PC-3 (cell line): Measurements from ENCODE around the gene LAG3. TPM values are rescaled to one million over a fixed set of nuclear protein-coding genes. Genes with fewer than 3 reads are reported as not detected.
A peak's percentile ranks its signal among the peaks of the same experiment; 100 is the strongest.

Experiments used
- ATAC-seq: fragments of 200-7000 bp; cut with Tn5 transposase; 2 replicates; pipeline ENCODE4 v1.9.1; 2020; ENCODE audit warnings: mild to moderate bottlenecking, moderate library complexity
- BruUV-seq: library from RNA; stranded (reverse); fragments of 400-500 nt; replicated peaks from 2 replicates; lab custom pipeline; 2021; lab: Mats Ljungman, UMichigan
- CTCF ChIA-PET: fragments of 300-600 bp; sonication (Branson Sonifier 250); formaldehyde crosslinking; loops from one replicate; lab custom pipeline; 2022; ENCODE audit warnings: antibody characterized with exemption; lab: Charles Lee
- POLR2A ChIA-PET: fragments of 300-600 bp; sonication (Branson Sonifier 250); formaldehyde crosslinking; loops from one replicate; lab custom pipeline; 2022; ENCODE audit warnings: antibody characterized with exemption; ENCODE audit not compliant: unreplicated experiment; lab: Charles Lee
- DNase-seq: peaks from one replicate; pipeline ENCODE4 v3.0.0-alpha.2; 2015
- H2AFZ ChIP-seq: fragments of 300-600 bp; sonication (generic); 2 replicates; pipeline ENCODE4 v1.6.0; 2016; ENCODE audit warnings: antibody characterized with exemption, low read length
- H3F3A ChIP-seq: fragments of 300-600 bp; sonication (generic); one replicate; pipeline ENCODE4 v1.6.0; 2017; ENCODE audit warnings: antibody characterized with exemption, low read length, control low read depth, mild to moderate bottlenecking; ENCODE audit not compliant: unreplicated experiment
- H3K27ac ChIP-seq: fragments of 300-600 bp; sonication (generic); 2 replicates; pipeline ENCODE4 v1.5.1; 2016; ENCODE audit warnings: mild to moderate bottlenecking, low read length
- H3K27me3 ChIP-seq: fragments of 300-600 bp; sonication (generic); 2 replicates; pipeline ENCODE4 v1.6.1; 2016; ENCODE audit warnings: low read length, mixed read lengths
- H3K36me3 ChIP-seq: fragments of 300-600 bp; sonication (generic); 2 replicates; pipeline ENCODE4 v1.6.1; 2016; ENCODE audit warnings: low read depth, mixed run types, low read length, mixed read lengths
- H3K4me1 ChIP-seq: fragments of 300-600 bp; sonication (generic); 2 replicates; pipeline ENCODE4 v1.5.1; 2016; ENCODE audit warnings: low read length; ENCODE audit not compliant: insufficient read depth
- H3K4me2 ChIP-seq: fragments of 300-600 bp; sonication (generic); 2 replicates; pipeline ENCODE4 v1.6.0; 2016; ENCODE audit warnings: low read length
- H3K4me3 ChIP-seq: fragments of 300-600 bp; sonication (generic); 2 replicates; pipeline ENCODE4 v1.5.1; 2016; ENCODE audit warnings: mild to moderate bottlenecking, low read length, mixed read lengths
- H3K79me2 ChIP-seq: fragments of 300-600 bp; sonication (generic); 2 replicates; pipeline ENCODE4 v1.6.1; 2017; ENCODE audit warnings: low read length, mixed read lengths
- H3K9ac ChIP-seq: fragments of 300-600 bp; sonication (generic); 2 replicates; pipeline ENCODE4 v1.6.0; 2016; ENCODE audit warnings: mild to moderate bottlenecking, low read length
- H3K9me2 ChIP-seq: fragments of 300-600 bp; sonication (generic); replicated peaks from 2 replicates; pipeline ENCODE4 v1.6.1; 2016; ENCODE audit warnings: mixed run types, low read length, mixed read lengths
- H3K9me3 ChIP-seq: fragments of 300-600 bp; sonication (generic); 2 replicates; pipeline ENCODE4 v1.6.1; 2016; ENCODE audit warnings: low read length, mixed read lengths
- H4K20me1 ChIP-seq: fragments of 300-600 bp; sonication (generic); 2 replicates; pipeline ENCODE4 v1.6.1; 2016; ENCODE audit warnings: low read length, mixed read lengths
- EZH2 ChIP-seq: fragments of 300-600 bp; sonication (generic); IDR thresholded peaks from one replicate; pipeline ENCODE4 v1.6.1; 2017; ENCODE audit warnings: antibody characterized with exemption, mild to moderate bottlenecking, low read length; ENCODE audit not compliant: unreplicated experiment
- EZH2phosphoT487 ChIP-seq: fragments of 300-600 bp; sonication (generic); IDR thresholded peaks from 2 replicates; pipeline ENCODE4 v1.6.1; 2018; ENCODE audit warnings: mild to moderate bottlenecking, antibody characterized with exemption, low read length, borderline replicate concordance
- intact Hi-C: fragments of 100-400 bp; cut with micrococcal nuclease; formaldehyde crosslinking; loops from 2 replicates; pipeline ENCODE4 v1.9.0; 2023
- total RNA-seq: library from RNA; depleted of rRNA; stranded (reverse); fragments of >200 nt; gene quantifications from 2 replicates; pipeline ENCODE4 v1.2.3, GENCODE V29; 2014
- TF ChIP-seq, protein P1 (sequence below): fragments of 300-600 bp; sonication (generic); conservative IDR thresholded peaks from 2 replicates; pipeline ENCODE4 v1.5.1; 2017; ENCODE audit warnings: antibody characterized with exemption, low read depth, mild to moderate bottlenecking, low read length

LAG3 gene
- total RNA-seq, 1 experiment from 2014 or later: 0.58 TPM

- DNase-seq: no peak
- no peak for ATAC-seq
- POLR2A ChIA-PET: no interaction called here
- Histone ChIP-seq H3K9ac (no peak overlapping the region), H3K9me2 (no peaks in the 10 kb centered on the region), H3K27ac (no peak overlapping the region), H3K27me3 (no peaks in the 10 kb centered on the region), H4K20me1 (no peaks in the 10 kb centered on the region), H2AFZ (no peak overlapping the region), H3K79me2 (peaks cover 16% of the 10 kb centered on the region), H3K36me3 (no peaks in the 10 kb centered on the region), H3K4me2 (no peak overlapping the region), H3K9me3 (no peaks in the 10 kb centered on the region), H3K4me3 (no peak overlapping the region), H3F3A (no peaks in the 10 kb centered on the region), H3K4me1 (peaks cover 29% of the 10 kb centered on the region)
- intact Hi-C loops: no loop called here
- CTCF ChIA-PET: no interaction called here
- no TSS peak for BruUV-seq
- TF ChIP-seq, protein P1, sequence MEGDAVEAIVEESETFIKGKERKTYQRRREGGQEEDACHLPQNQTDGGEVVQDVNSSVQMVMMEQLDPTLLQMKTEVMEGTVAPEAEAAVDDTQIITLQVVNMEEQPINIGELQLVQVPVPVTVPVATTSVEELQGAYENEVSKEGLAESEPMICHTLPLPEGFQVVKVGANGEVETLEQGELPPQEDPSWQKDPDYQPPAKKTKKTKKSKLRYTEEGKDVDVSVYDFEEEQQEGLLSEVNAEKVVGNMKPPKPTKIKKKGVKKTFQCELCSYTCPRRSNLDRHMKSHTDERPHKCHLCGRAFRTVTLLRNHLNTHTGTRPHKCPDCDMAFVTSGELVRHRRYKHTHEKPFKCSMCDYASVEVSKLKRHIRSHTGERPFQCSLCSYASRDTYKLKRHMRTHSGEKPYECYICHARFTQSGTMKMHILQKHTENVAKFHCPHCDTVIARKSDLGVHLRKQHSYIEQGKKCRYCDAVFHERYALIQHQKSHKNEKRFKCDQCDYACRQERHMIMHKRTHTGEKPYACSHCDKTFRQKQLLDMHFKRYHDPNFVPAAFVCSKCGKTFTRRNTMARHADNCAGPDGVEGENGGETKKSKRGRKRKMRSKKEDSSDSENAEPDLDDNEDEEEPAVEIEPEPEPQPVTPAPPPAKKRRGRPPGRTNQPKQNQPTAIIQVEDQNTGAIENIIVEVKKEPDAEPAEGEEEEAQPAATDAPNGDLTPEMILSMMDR: no peak
- TF ChIP-seq EZH2 (no peak), EZH2phosphoT487 (no peak)
Observed at GRCh38 chr12:6763380-6763779, 8.9 kb upstream of the LAG3 start.

DNA sequence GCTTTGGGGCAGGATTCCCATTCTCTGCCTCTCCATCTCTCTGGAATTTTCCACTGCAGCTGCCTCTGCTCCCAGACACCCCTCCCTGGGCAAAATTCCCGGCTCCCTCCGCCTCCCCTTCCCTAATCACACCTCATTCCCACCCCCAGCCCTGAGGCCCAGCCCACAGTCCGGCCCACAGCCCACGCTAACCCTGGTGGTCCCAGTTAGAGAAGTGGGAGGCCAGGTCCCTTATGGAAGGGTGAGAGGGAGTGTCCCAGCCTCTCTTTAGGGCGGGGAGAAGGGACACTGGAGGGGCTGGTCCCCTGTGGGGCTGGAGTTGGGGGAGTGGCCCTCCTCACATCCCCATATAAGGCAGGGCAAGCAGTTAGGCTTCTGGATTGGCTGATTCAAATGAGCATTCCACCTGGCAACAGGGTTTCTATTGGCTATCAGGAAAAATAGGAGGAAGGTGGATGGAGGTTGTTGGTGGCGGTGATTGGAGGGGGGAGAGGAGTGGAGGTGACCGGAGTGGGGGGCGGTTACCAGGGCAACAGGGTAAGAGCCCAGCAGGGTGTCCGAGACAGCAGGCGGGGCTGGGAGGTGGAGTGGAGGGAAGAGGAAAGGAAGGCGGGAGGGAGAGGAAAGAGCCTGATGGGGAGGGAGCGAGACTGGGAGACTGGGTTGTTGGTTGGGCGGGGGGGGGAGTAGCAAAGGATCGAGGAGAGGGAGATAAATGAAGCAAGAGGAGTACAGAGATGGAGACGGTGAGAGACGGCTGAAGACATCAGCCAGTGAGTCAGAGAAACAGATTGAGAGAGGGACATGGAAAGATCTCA is 8.1 kb upstream of the LAG3 start:
- peaks cover 36% of the 10 kb centered on the region for H3K4me1 ChIP-seq
- intact Hi-C loops: no loop called here
- H3K4me2 ChIP-seq: peak overlapping the region; percentile 75
- H3K4me3 ChIP-seq: peak overlapping the region; percentile 38; the same call in 1 of the 2 replicates
- H3K36me3 ChIP-seq: no peaks in the 10 kb centered on the region
- H4K20me1 ChIP-seq: no peaks in the 10 kb centered on the region; the same call in 1 of the 2 replicates
- no peaks in the 10 kb centered on the region for H3K9me3 ChIP-seq
- no peak overlapping the region for H3K9ac ChIP-seq
- TF ChIP-seq EZH2phosphoT487: no peak
- TF ChIP-seq, protein P1: no peak
- no peak for TF ChIP-seq EZH2
- ChIA-PET CTCF (no interaction called here), POLR2A (no interaction called here)
- no TSS peak for BruUV-seq
- H3K9me2 ChIP-seq: no peaks in the 10 kb centered on the region
- H2AFZ ChIP-seq: peak overlapping the region; percentile 75
- DNase-seq (peak; percentile 92), ATAC-seq (peak; percentile 69)
- peaks cover 24% of the 10 kb centered on the region for H3K79me2 ChIP-seq
- no peaks in the 10 kb centered on the region for H3K27me3 ChIP-seq
- no peaks in the 10 kb centered on the region for H3F3A ChIP-seq
- peak overlapping the region; percentile 5; the same call in 1 of the 2 replicates for H3K27ac ChIP-seq
